ENCODE measurements around the gene SIRPA. TPM values are rescaled to one million over a fixed set of nuclear protein-coding genes. Genes with fewer than 3 reads are reported as not detected.

SIRPA gene
- total RNA-seq, 1 donor from 2014 or later, result not detected

DNA sequence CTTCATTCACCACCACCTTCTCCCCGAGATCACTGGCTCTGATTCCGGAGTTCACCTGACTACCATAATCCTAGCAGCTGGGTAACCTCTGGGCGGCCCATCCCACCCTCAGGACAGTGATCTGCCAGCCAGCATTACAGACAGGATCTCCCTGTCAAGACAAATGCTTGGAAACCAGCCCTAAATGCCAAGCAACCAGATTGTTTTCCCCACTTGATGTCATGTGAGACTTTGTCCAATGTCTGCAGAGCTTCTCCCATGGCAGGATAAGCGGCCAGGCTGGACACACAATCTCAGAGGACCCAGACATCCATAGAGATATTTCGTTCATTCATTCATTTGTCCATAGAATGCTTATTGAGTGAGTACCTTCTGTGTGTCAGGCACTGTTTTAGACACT is 66.2 kb downstream of the SIRPA start:
- Mint-ChIP-seq H3K36me3 (ENCODE audit: low read depth) (no peaks in the 10 kb centered on the region), H3K27me3 (ENCODE audit: low read depth) (peaks cover 16% of the 10 kb centered on the region), H3K4me3 (ENCODE audit: low read depth) (no peak overlapping the region), H3K9me3 (no peaks in the 10 kb centered on the region), H3K27ac (no peak overlapping the region), H3K4me1 (ENCODE audit: low read depth) (peaks cover 13% of the 10 kb centered on the region)
- intact Hi-C loops (cut with micrococcal nuclease), result no loop called here
- DNase-seq (ENCODE audit: low spot score), result no peak

DNA sequence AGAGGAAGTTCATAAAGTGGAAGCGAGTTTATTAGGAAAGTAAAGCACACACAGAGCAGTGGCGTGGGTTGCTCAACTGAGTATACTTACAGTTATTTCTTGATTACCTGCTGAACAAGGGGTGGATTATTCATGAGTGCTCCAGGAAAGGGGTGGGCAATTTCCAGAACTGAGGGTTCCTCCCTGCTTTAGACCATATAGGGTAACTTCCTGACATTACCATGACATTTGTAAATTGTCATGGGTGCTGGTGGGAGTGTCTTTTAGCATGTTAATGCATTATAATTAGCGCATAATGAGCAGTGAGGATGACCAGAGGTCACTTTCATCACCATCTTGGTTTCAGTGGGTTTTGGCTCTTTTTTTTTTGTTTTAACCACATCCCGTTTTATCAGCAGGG is 68.9 kb downstream of the SIRPA start:
- Mint-ChIP-seq H3K27ac (no peak overlapping the region), H3K4me1 (ENCODE audit: low read depth) (peaks cover 13% of the 10 kb centered on the region), H3K4me3 (ENCODE audit: low read depth) (no peak overlapping the region), H3K9me3 (no peaks in the 10 kb centered on the region), H3K27me3 (ENCODE audit: low read depth) (peaks cover 15% of the 10 kb centered on the region), H3K36me3 (ENCODE audit: low read depth) (no peaks in the 10 kb centered on the region)
- intact Hi-C loops (cut with micrococcal nuclease), result no loop called here
- DNase-seq (ENCODE audit: low spot score), result no peak

DNA sequence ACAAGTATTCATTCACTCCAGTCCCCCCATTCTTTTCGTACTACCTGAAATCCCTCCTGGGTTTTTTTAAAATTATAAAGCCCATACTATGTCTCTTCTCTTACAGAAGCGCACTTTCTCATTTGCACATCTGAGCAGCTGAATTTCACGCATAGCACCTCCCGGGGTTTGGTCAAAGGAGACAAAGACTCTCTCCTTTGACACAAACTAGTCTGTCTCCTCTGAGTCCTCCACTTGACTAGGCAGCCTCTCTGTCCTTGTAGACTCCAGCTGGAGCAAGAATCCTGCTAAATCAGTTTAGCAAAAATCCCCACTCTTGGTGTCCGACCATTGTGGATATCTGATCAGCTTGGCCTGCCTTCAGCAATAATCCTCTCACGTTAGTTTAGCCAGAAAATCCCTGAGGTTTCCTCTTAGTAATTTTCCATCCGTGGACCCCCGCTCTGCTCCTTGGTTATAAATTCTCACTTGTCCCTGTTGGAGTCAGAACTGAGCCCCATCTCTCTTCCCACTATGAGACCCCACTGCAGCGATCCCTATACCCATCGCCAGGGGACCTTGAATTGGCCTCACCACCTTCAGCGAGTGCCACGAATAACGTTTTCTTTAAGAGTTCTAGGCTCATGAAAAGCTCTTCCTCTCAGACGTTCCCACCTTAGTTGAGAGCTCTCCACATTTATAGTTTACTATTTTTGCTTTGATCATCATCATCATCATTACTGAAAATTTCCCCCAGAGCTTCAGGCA is 69.6 kb downstream of the SIRPA start:
- no peak for DNase-seq (ENCODE audit: low spot score)
- intact Hi-C loops (cut with micrococcal nuclease), result loop anchor here (1.0 kb wide), 1 partner anchor 207 kb away; no protein-coding TSS in a partner anchor
- Mint-ChIP-seq H3K4me1 (ENCODE audit: low read depth) (peaks cover 13% of the 10 kb centered on the region), H3K9me3 (no peaks in the 10 kb centered on the region), H3K36me3 (ENCODE audit: low read depth) (no peaks in the 10 kb centered on the region), H3K27ac (no peak overlapping the region), H3K27me3 (ENCODE audit: low read depth) (peaks cover 12% of the 10 kb centered on the region), H3K4me3 (ENCODE audit: low read depth) (no peak overlapping the region)

DNA sequence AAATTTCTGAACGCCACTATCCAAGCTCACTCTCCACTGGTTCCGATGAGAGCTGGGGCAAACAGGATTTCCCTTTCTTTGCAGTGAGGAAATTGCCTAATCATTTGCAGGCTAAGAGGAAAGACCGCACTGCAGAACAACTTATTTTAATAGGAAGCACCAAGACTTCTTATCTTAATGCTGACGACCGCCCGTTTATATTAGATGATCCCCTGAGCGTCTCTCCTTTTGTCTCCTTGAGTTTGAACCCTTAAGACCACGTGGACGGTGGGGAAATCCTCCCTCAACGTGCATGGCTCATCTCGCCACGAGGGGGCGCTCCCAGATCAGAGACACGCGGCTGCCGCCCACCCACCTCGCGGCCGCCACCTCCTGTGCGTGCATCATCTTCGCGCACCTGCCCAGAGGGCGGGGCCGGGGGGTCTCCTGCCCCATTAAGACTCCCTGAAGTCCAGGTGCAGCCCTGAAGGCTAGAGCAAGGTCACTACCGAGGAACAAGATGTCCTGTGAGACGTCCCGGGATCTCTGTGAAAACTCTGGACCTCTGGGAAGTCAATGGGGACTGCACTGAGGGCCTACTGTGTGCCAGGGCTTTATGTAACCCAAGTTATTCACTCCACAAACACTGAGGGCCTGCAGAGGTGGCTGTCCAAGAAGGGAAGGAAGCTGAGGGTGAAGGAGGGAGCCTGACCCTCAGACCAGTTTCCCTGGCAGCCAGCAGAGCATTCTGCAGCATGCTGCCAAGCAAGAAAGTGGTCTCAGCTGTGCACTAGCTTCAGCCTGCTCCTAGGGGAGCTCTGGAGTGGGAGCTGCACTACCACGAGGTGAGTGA is 70.5 kb downstream of the SIRPA start:
- H3K36me3 Mint-ChIP-seq (ENCODE audit: low read depth), result no peaks in the 10 kb centered on the region
- H3K4me3 Mint-ChIP-seq (ENCODE audit: low read depth), result peak overlapping the region; percentile 50
- peaks cover 13% of the 10 kb centered on the region for H3K4me1 Mint-ChIP-seq (ENCODE audit: low read depth)
- H3K27ac Mint-ChIP-seq, result no peak overlapping the region
- intact Hi-C loops (cut with micrococcal nuclease), result loop anchor here (1.0 kb wide), 1 partner anchor 207 kb away; no protein-coding TSS in a partner anchor
- peak; percentile 61 for DNase-seq (ENCODE audit: low spot score)
- H3K27me3 Mint-ChIP-seq (ENCODE audit: low read depth), result peaks cover 13% of the 10 kb centered on the region
- no peaks in the 10 kb centered on the region for H3K9me3 Mint-ChIP-seq

DNA sequence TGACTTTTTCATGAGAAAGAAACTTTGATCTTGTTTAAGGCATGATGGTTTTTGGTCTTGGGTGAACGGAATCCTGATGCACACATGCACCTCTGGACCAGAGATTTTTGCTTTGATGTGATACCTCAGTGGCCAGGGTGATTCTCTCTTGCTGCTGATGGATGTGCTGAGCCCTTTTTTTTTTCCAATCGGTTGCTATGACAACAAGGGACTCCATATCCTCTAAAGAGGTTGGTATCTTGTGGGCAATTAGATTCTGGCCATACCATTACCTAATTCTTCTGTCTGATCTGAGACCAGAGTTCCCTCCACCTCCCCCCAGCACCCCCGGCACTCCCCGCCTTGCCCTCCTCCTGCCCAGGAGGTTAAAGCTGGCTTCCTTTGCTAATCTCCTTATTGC is 73.8 kb downstream of the SIRPA start:
- Mint-ChIP-seq H3K27me3 (ENCODE audit: low read depth) (peaks cover 6% of the 10 kb centered on the region), H3K27ac (no peak overlapping the region), H3K36me3 (ENCODE audit: low read depth) (no peaks in the 10 kb centered on the region), H3K9me3 (no peaks in the 10 kb centered on the region), H3K4me1 (ENCODE audit: low read depth) (peaks cover 13% of the 10 kb centered on the region), H3K4me3 (ENCODE audit: low read depth) (no peak overlapping the region)
- no peak for DNase-seq (ENCODE audit: low spot score)
- intact Hi-C loops (cut with micrococcal nuclease), result no loop called here

DNA sequence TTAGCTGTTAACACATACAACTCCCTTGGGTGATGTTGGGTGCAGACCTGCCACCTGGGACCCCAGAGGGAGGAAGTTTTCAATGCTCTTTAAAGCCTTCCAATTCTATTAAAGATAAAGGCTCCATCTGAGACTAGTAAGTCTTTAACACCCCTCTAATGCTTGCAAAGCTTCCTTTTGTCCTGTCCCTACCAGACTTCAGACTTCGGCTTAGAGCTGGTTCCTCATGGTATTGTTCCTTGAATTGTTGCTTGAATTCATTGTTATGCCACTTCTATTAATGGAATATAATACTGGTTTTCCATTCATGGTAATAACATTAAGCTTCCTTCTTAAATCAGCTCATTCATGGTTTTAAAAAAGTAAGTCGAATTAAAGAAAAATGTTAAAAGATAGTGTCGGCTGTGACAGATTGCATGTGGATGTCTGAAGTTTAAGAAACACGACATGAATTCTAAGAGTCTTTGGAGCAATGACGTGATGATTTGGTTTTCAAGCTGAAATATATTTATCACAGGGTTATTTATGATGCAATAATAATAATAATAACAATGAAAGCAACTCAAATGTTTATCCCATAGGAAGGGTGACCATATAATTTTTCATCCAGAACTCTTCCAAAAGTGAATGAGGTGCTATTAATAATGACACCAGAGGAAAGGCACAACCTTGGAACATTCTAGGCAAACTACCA is 76.8 kb downstream of the SIRPA start:
- Mint-ChIP-seq H3K9me3 (no peaks in the 10 kb centered on the region), H3K36me3 (ENCODE audit: low read depth) (no peaks in the 10 kb centered on the region), H3K27ac (no peak overlapping the region), H3K27me3 (ENCODE audit: low read depth) (peaks cover 6% of the 10 kb centered on the region), H3K4me1 (ENCODE audit: low read depth) (no peaks in the 10 kb centered on the region), H3K4me3 (ENCODE audit: low read depth) (no peak overlapping the region)
- intact Hi-C loops (cut with micrococcal nuclease), result no loop called here
- DNase-seq (ENCODE audit: low spot score), result no peak

DNA sequence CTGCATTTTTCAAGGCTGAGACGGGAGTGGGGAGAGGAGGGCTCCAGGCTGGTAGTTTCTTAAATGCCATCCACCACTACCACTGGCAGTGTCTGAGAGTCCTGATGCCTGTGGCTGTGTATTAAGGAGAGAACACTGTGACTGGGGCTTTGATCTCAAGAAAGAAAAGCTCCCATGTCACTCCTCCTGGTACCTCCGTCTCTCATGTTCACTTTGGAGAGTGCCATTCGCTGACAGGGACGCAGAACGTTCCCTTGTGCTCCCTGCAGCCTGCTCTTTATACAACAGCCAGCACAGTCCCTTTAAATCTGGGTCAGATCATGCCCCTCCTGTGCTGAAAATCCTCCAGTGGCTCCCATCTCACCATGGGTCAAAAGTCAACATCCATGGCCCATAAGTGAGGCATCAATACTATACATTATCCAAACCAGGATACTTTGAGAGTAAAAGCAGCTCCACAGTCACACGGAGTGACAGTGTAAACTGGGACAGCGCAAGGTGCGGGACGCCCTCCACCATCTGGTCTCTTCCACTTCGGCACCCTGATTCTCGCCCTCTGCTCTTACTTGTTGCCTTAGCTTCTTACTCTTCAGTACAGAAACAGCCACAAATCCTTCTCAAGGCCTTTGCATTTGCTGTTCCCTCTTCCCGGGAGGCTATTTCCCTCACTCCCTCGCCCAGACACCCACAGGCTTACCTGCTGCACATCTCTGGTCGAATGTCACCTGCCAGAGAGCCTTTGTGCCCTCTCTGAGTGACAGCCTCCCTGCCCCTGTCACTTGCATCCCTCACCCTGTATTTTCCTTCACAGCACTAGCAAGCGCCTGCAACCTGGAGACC is 78.6 kb downstream of the SIRPA start:
- no peak overlapping the region for H3K27ac Mint-ChIP-seq
- H3K4me3 Mint-ChIP-seq (ENCODE audit: low read depth), result no peak overlapping the region
- DNase-seq (ENCODE audit: low spot score), result no peak
- intact Hi-C loops (cut with micrococcal nuclease), result no loop called here
- H3K4me1 Mint-ChIP-seq (ENCODE audit: low read depth), result no peaks in the 10 kb centered on the region
- H3K9me3 Mint-ChIP-seq, result no peaks in the 10 kb centered on the region
- H3K27me3 Mint-ChIP-seq (ENCODE audit: low read depth), result peaks cover 10% of the 10 kb centered on the region
- H3K36me3 Mint-ChIP-seq (ENCODE audit: low read depth), result no peaks in the 10 kb centered on the region

DNA sequence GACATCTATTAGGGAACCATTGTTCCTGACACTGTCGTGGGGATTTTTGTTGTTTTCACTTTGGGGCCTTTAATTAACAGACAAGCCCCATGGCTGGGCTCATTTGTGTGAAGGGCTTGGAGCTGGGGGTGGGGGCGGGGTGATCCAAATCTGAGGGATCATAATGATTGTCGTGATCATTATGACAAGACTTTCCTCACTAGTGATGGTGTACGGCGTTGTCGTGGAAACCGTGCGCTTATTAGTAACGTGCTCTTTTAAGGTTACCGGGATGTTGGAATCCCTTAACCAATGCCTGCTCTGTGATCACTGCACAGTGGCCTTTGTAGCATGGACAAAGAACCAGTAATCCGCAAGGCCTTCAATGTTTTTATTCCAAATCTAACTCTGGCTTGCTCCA is 80.1 kb downstream of the SIRPA start:
- Mint-ChIP-seq H3K4me3 (ENCODE audit: low read depth) (no peak overlapping the region), H3K27ac (no peak overlapping the region), H3K36me3 (ENCODE audit: low read depth) (no peaks in the 10 kb centered on the region), H3K4me1 (ENCODE audit: low read depth) (no peaks in the 10 kb centered on the region), H3K27me3 (ENCODE audit: low read depth) (peaks cover 11% of the 10 kb centered on the region), H3K9me3 (no peaks in the 10 kb centered on the region)
- intact Hi-C loops (cut with micrococcal nuclease), result no loop called here
- no peak for DNase-seq (ENCODE audit: low spot score)

DNA sequence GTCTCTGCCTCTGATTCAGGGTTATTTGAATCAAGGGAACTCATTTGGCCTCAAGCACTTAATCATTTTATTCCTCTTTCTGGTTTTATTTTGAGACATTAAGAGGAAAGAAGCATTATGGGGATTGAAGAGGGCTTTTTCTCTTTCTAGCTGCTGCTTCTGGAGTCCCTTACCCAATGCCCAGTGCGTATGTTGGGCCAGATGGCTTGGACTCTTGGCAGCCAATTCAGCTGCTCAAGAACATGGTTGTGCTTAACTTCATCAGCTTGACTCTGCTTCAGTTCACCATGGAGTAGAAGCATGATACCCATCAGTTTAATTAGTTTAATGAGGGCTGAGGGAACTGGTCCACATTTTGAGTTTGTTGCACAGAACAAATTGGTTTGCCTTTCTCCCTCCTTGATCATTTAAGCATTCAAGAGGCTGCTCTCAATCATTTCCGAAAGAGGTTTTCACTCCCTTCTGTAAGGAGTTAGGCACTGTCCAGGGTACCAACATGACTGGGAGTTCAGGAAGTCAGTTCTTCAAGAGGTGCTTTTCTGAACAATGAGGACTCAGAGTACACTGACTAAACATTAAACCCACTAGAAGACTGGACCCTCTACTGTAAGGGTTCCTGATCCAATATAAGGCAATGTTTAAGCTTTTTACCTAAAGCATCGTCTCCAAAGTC is 84.0 kb downstream of the SIRPA start:
- no peak overlapping the region for H3K27ac Mint-ChIP-seq
- no peaks in the 10 kb centered on the region for H3K4me1 Mint-ChIP-seq (ENCODE audit: low read depth)
- peaks cover 9% of the 10 kb centered on the region for H3K27me3 Mint-ChIP-seq (ENCODE audit: low read depth)
- intact Hi-C loops (cut with micrococcal nuclease), result no loop called here
- no peaks in the 10 kb centered on the region for H3K36me3 Mint-ChIP-seq (ENCODE audit: low read depth)
- no peak for DNase-seq (ENCODE audit: low spot score)
- H3K4me3 Mint-ChIP-seq (ENCODE audit: low read depth), result no peak overlapping the region
- no peaks in the 10 kb centered on the region for H3K9me3 Mint-ChIP-seq

DNA sequence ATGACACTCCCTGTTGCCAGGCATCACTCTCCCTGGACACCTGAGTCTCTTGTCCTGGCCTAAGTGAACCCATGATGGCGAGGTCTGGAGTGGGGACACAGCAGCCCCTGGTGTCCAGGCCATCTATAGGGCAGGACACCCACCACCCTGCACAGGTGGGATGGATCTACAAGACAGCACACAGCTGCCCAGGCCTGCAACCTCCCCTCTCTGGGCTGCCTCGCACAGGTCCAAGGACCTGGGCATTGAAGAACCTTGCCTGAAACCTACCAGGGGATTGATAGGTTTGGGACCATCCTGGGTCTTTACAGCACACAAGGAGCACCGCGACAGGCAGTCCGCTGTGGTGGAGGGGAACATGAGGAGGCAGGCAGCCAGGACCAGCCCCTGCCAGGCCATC is 87.5 kb downstream of the SIRPA start:
- Mint-ChIP-seq H3K27me3 (ENCODE audit: low read depth) (peaks cover 10% of the 10 kb centered on the region), H3K9me3 (no peaks in the 10 kb centered on the region), H3K4me3 (ENCODE audit: low read depth) (no peak overlapping the region), H3K27ac (no peak overlapping the region), H3K4me1 (ENCODE audit: low read depth) (no peaks in the 10 kb centered on the region), H3K36me3 (ENCODE audit: low read depth) (no peaks in the 10 kb centered on the region)
- intact Hi-C loops (cut with micrococcal nuclease), result no loop called here
- no peak for DNase-seq (ENCODE audit: low spot score)

DNA sequence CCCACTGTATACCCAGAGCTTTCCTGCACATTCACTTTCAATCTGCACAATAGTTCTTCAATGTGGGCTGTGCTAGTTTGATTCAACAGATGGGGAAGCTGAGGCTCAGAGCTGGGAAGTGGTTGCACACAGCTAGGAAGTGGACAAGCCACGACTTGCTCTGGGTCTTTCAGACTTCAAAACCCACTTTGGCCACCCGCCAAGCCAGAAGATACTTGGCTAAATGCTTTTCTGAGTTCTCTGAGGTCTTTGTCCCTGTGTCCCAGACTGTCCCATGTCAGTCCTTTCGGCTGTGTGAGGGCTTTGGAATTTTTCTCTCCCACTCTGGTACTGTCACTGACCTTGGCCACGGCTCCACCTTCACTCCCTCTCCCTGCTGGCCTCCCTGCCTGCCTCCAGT is 88.1 kb downstream of the SIRPA start:
- H3K27ac Mint-ChIP-seq, result no peak overlapping the region
- no peak overlapping the region for H3K4me3 Mint-ChIP-seq (ENCODE audit: low read depth)
- no peaks in the 10 kb centered on the region for H3K9me3 Mint-ChIP-seq
- H3K36me3 Mint-ChIP-seq (ENCODE audit: low read depth), result no peaks in the 10 kb centered on the region
- H3K27me3 Mint-ChIP-seq (ENCODE audit: low read depth), result peaks cover 8% of the 10 kb centered on the region
- intact Hi-C loops (cut with micrococcal nuclease), result no loop called here
- DNase-seq (ENCODE audit: low spot score), result no peak
- H3K4me1 Mint-ChIP-seq (ENCODE audit: low read depth), result no peaks in the 10 kb centered on the region

DNA sequence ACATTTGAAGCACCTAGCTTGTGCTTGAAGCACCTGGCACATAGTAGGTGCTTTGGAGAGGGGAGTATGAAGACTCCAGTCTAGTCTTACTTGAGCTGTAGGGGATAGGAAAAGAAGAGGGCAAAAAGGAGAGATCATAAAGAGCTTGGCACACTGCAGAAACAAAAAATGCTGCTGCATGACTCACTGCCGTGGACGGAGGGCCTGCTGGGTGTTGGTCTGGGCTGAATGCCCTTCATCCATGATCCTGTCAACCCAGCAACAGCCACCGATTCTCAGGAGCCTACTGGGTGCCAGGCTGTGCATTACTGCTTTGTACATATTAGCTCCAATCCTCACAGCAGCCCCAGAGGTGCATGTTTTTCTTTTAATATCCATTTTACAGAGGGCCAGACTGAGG is 92.6 kb downstream of the SIRPA start:
- Mint-ChIP-seq H3K27me3 (ENCODE audit: low read depth) (peaks cover 8% of the 10 kb centered on the region), H3K4me3 (ENCODE audit: low read depth) (no peak overlapping the region)
- intact Hi-C loops (cut with micrococcal nuclease), result no loop called here

More for the DNA sequence above, 92.6 kb downstream of the SIRPA start:
- H3K9me3 Mint-ChIP-seq, result no peaks in the 10 kb centered on the region
- H3K36me3 Mint-ChIP-seq (ENCODE audit: low read depth), result no peaks in the 10 kb centered on the region
- H3K4me1 Mint-ChIP-seq (ENCODE audit: low read depth), result no peaks in the 10 kb centered on the region
- H3K27ac Mint-ChIP-seq, result no peak overlapping the region
- no peak for DNase-seq (ENCODE audit: low spot score)
